PC-9 (cell line): ENCODE data around the gene TBC1D9B. TPM values are rescaled to one million over a fixed set of nuclear protein-coding genes. Genes with fewer than 3 reads are reported as not detected.

Source experiments
- BruUV-seq: library from RNA; stranded (reverse); fragments of 400-500 nt; replicated peaks from 2 replicates; lab custom pipeline; 2021; lab: Mats Ljungman, UMichigan
- CTCF ChIA-PET: fragments of 300-600 bp; sonication (Branson Sonifier 250); formaldehyde crosslinking; loops from one replicate; lab custom pipeline; 2022; ENCODE audit warnings: antibody characterized with exemption; lab: Charles Lee
- POLR2A ChIA-PET: fragments of 300-600 bp; sonication (Branson Sonifier 250); formaldehyde crosslinking; loops from one replicate; lab custom pipeline; 2022; ENCODE audit warnings: antibody characterized with exemption; ENCODE audit not compliant: unreplicated experiment; lab: Charles Lee
- DNase-seq, 2 experiments: peaks; one replicate each; pipeline versions ENCODE4 v3.0.0 to v3.0.0-alpha.2; 2015 to 2022; ENCODE audit warnings: mixed read lengths in 1 of 2
- H2AFZ ChIP-seq: fragments of 200-600 bp; sonication (generic); 2 replicates; pipeline ENCODE4 v1.8.1; 2017; ENCODE audit warnings: antibody characterized with exemption
- H3F3A ChIP-seq: fragments of 200-600 bp; sonication (generic); 2 replicates; pipeline ENCODE4 v1.8.1; 2017; ENCODE audit warnings: antibody characterized with exemption, mild to moderate bottlenecking, low read depth; ENCODE audit not compliant: insufficient read depth
- H3K27ac ChIP-seq: fragments of 200-600 bp; sonication (generic); 2 replicates; pipeline ENCODE4 v1.6.1; 2016; ENCODE audit warnings: mixed run types
- H3K27me3 ChIP-seq: fragments of 200-600 bp; sonication (generic); 2 replicates; pipeline ENCODE4 v1.6.1; 2016; ENCODE audit warnings: low read depth, mixed run types; ENCODE audit not compliant: insufficient read depth
- H3K36me3 ChIP-seq: fragments of 200-600 bp; sonication (generic); 2 replicates; pipeline ENCODE4 v1.6.1; 2016; ENCODE audit warnings: low read depth, mixed run types
- H3K4me1 ChIP-seq: fragments of 200-600 bp; sonication (generic); replicated peaks from 2 replicates; pipeline ENCODE4 v1.6.1; 2016; ENCODE audit warnings: mixed run types; ENCODE audit not compliant: insufficient read depth
- H3K4me2 ChIP-seq: fragments of 200-600 bp; sonication (generic); 2 replicates; pipeline ENCODE4 v1.6.1; 2017; ENCODE audit warnings: mixed run types
- H3K4me3 ChIP-seq: fragments of 200-600 bp; sonication (generic); 2 replicates; pipeline ENCODE4 v1.6.1; 2016; ENCODE audit warnings: mixed run types
- H3K79me2 ChIP-seq: fragments of 200-600 bp; sonication (generic); 2 replicates; pipeline ENCODE4 v1.6.1; 2017; ENCODE audit warnings: low read depth, mixed run types
- H3K9me2 ChIP-seq: fragments of 200-600 bp; sonication (generic); 2 replicates; pipeline ENCODE4 v1.8.1; 2017; ENCODE audit warnings: mild to moderate bottlenecking; ENCODE audit not compliant: insufficient read depth
- H3K9me3 ChIP-seq: fragments of 200-600 bp; sonication (generic); 2 replicates; pipeline ENCODE4 v1.8.1; 2016; ENCODE audit warnings: low read depth; ENCODE audit not compliant: insufficient read depth
- H4K20me1 ChIP-seq: fragments of 200-600 bp; sonication (generic); 2 replicates; pipeline ENCODE4 v1.8.1; 2017; ENCODE audit not compliant: insufficient read depth
- EZH2 ChIP-seq: fragments of 200-600 bp; sonication (generic); IDR thresholded peaks from 2 replicates; pipeline ENCODE4 v1.8.0; 2017; ENCODE audit warnings: antibody characterized with exemption, low read depth
- intact Hi-C: fragments of 100-400 bp; cut with micrococcal nuclease; formaldehyde crosslinking; loops from one replicate; pipeline ENCODE4 v1.10.0; 2022; ENCODE audit not compliant: unreplicated experiment
- total RNA-seq: library from RNA; stranded (reverse); gene quantifications from 2 replicates; pipeline ENCODE4 v1.2.3, GENCODE V29; 2021
- TF ChIP-seq, protein P1 (sequence below): fragments of 200-600 bp; sonication (generic); conservative IDR thresholded peaks from 2 replicates; pipeline ENCODE4 v1.6.1; 2017; ENCODE audit warnings: mixed run types, antibody characterized with exemption, mild to moderate bottlenecking, moderate library complexity

Gene TBC1D9B
- total RNA-seq, 1 experiment from 2014 or later, result 118 TPM

DNA sequence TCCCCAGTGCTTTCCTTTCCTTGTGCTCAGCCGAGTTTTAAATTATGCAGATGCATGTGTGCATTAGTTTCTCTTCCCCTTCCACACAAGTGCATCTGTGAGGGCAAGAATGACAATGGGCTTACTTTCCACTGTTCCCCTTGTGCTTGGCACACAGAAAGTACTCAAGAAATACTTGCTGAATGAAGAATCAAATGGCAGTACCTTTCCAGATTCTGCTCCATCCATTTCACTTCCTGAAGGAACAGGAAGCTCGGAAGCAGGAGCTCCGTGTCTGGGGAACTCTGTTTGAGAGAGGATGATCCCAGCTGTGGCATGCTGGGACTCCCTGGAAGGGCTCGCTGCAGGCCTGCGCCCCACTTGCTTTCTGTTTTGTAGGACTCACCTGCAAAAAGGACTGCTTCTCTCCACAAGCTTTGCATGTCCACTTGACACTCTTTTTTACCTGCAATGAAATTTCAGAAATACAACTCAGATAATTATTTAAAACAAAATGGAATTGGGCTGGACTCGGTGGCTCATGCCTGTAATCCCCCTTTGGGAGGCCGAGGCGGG is 54.6 kb downstream of the TBC1D9B start:
- Histone ChIP-seq H3K4me1 (no peaks in the 10 kb centered on the region; the same call in 1 of the 2 replicates), H3K36me3 (0 out of 2 replicates have a peak, but pooled peaks cover 4% of the 10 kb centered on the region), H3K4me3 (no peak overlapping the region), H3K9me2 (no peaks in the 10 kb centered on the region), H3K27ac (no peak overlapping the region), H3K9me3 (no peaks in the 10 kb centered on the region), H3F3A (peaks cover 6% of the 10 kb centered on the region; the same call in 1 of the 2 replicates), H3K79me2 (peaks cover 13% of the 10 kb centered on the region; the same call in 1 of the 2 replicates), H3K4me2 (no peak overlapping the region), H2AFZ (no peak overlapping the region), H4K20me1 (peaks cover 6% of the 10 kb centered on the region; the same call in 1 of the 2 replicates), H3K27me3 (no peaks in the 10 kb centered on the region)
- no peak for DNase-seq
- intact Hi-C loops, result loop anchor here (10.0 kb wide), 1 partner anchor 118 kb away; the partner anchor contains the start of gene MAML1
- POLR2A ChIA-PET, result no interaction called here
- CTCF ChIA-PET, result interaction anchor here (0.6 kb wide), 1 partner anchor 638 kb away, joined by 3 read pairs; no protein-coding TSS in a partner anchor
- TF ChIP-seq, protein P1, sequence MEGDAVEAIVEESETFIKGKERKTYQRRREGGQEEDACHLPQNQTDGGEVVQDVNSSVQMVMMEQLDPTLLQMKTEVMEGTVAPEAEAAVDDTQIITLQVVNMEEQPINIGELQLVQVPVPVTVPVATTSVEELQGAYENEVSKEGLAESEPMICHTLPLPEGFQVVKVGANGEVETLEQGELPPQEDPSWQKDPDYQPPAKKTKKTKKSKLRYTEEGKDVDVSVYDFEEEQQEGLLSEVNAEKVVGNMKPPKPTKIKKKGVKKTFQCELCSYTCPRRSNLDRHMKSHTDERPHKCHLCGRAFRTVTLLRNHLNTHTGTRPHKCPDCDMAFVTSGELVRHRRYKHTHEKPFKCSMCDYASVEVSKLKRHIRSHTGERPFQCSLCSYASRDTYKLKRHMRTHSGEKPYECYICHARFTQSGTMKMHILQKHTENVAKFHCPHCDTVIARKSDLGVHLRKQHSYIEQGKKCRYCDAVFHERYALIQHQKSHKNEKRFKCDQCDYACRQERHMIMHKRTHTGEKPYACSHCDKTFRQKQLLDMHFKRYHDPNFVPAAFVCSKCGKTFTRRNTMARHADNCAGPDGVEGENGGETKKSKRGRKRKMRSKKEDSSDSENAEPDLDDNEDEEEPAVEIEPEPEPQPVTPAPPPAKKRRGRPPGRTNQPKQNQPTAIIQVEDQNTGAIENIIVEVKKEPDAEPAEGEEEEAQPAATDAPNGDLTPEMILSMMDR, result no peak
- no peak for TF ChIP-seq EZH2
- BruUV-seq, result no TSS peak

DNA sequence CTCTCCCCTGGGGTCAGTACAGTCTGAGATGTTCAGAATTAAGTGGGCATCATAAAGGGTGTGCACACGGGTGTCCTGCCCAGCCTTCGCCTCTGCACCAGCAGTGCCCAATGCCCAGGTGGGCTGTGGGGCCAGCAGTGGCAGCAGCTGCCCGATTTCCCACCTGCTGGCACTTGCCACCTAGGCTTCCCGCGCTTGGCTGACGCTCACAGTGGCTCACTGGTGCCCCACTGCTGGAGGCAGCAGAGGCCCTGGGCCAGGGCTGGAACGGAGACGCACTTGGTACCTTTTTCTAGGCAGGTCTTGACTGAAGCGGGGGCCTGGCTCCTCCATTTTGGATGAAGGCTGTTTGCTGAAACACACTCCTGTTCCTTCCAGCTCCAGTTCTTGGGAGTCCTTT is 66.1 kb downstream of the TBC1D9B start:
- no peak overlapping the region for H2AFZ ChIP-seq
- POLR2A ChIA-PET, result no interaction called here
- H3K36me3 ChIP-seq, result peaks cover 1% of the 10 kb centered on the region
- no peak for TF ChIP-seq EZH2
- TF ChIP-seq, protein P1, result no peak
- H3K79me2 ChIP-seq, result no peaks in the 10 kb centered on the region
- H3K9me3 ChIP-seq, result no peaks in the 10 kb centered on the region
- peaks cover 41% of the 10 kb centered on the region for H3F3A ChIP-seq
- intact Hi-C loops, result no loop called here
- CTCF ChIA-PET, result no interaction called here
- no peak overlapping the region for H3K27ac ChIP-seq
- H3K27me3 ChIP-seq, result no peaks in the 10 kb centered on the region
- H3K4me1 ChIP-seq, result no peaks in the 10 kb centered on the region
- H4K20me1 ChIP-seq, result peaks cover 33% of the 10 kb centered on the region
- no peak for DNase-seq
- no peak overlapping the region for H3K4me2 ChIP-seq
- no TSS peak for BruUV-seq
- H3K4me3 ChIP-seq, result no peak overlapping the region
- no peaks in the 10 kb centered on the region for H3K9me2 ChIP-seq

DNA sequence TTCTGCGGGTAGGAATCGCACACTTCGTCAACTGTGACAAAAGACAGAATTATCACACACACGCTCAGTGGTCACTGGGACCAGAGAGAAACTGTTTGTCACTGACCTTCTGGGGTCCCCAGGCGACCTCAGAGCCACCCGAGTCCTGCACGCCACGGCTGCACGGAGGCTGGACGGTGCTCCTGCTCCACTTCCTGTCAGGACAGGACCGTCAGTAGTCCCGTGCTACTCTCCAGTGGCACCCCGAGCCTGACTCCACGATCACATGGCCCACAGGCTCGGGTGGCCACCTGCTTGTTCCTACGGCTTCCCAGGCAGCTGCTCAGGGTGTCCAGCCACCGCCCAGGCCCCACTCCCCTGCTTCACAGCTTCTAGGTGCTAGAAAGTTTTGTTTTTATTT is 66.9 kb downstream of the TBC1D9B start:
- no peak for DNase-seq
- Histone ChIP-seq H3K4me2 (no peak overlapping the region), H2AFZ (no peak overlapping the region), H3F3A (peaks cover 49% of the 10 kb centered on the region), H3K27me3 (no peaks in the 10 kb centered on the region), H3K9me3 (no peaks in the 10 kb centered on the region), H3K27ac (no peak overlapping the region), H3K9me2 (no peaks in the 10 kb centered on the region), H3K4me3 (no peak overlapping the region), H3K4me1 (no peaks in the 10 kb centered on the region), H3K36me3 (peaks cover 8% of the 10 kb centered on the region), H3K79me2 (no peaks in the 10 kb centered on the region), H4K20me1 (peaks cover 41% of the 10 kb centered on the region)
- CTCF ChIA-PET, result no interaction called here
- POLR2A ChIA-PET, result no interaction called here
- intact Hi-C loops, result no loop called here
- no TSS peak for BruUV-seq
- no peak for TF ChIP-seq EZH2
- TF ChIP-seq, protein P1, result no peak
